H1 (cell line): Measurements from ENCODE around the gene DCUN1D3. TPM values are rescaled to one million over a fixed set of nuclear protein-coding genes. Genes with fewer than 3 reads are reported as not detected.

ENCODE experiments used
- CTCF ChIA-PET: fragments of 300-600 bp; sonication (Branson Sonifier 250); formaldehyde crosslinking; loops from one replicate; lab custom pipeline; 2021; ENCODE audit not compliant: partially characterized antibody; lab: Charles Lee
- POLR2A ChIA-PET: fragments of 300-600 bp; sonication (Branson Sonifier 250); formaldehyde crosslinking; loops from one replicate; lab custom pipeline; 2021; ENCODE audit warnings: inconsistent platforms; ENCODE audit not compliant: partially characterized antibody; lab: Charles Lee
- DNase-seq, 2 experiments: peaks; one replicate each; pipeline versions ENCODE4 v3.0.0 to v3.0.0-alpha.2; 2010 to 2022; ENCODE audit warnings: low spot score in 2 of 2, low read depth in 1 of 2, mixed read lengths in 1 of 2
- FAIRE-seq: peaks from 2 replicates; lab custom pipeline; 2011; peaks lifted over from hg19 to GRCh38; lab: Jason Lieb, UNC
- H2AFZ ChIP-seq: 2 replicates; pipeline ENCODE4 v1.8.1; 2012; ENCODE audit warnings: low read length, inconsistent platforms
- H2AK5ac ChIP-seq: 2 replicates; pipeline ENCODE4 v1.6.1; 2013; ENCODE audit warnings: low read depth, low read length
- H2BK120ac ChIP-seq: replicated peaks from 2 replicates; pipeline ENCODE3; 2013; ENCODE audit warnings: low read depth, low read length, inconsistent platforms
- H2BK12ac ChIP-seq: 2 replicates; pipeline ENCODE4 v1.6.1; 2013; ENCODE audit warnings: low read depth, low read length
- H2BK15ac ChIP-seq: 2 replicates; pipeline ENCODE4 v1.6.1; 2013; ENCODE audit warnings: low read length
- H2BK20ac ChIP-seq: 2 replicates; pipeline ENCODE4 v1.6.1; 2013; ENCODE audit warnings: low read length
- H2BK5ac ChIP-seq: 2 replicates; pipeline ENCODE4 v1.6.1; 2013; ENCODE audit warnings: low read depth, low read length
- H3K14ac ChIP-seq: 2 replicates; pipeline ENCODE4 v1.6.1; 2013; ENCODE audit warnings: inconsistent platforms; ENCODE audit not compliant: insufficient read length
- H3K18ac ChIP-seq: 2 replicates; pipeline ENCODE4 v1.6.1; 2013; ENCODE audit warnings: low read length; ENCODE audit errors: extremely low read depth
- H3K23ac ChIP-seq: 2 replicates; pipeline ENCODE4 v1.6.1; 2013; ENCODE audit warnings: inconsistent platforms; ENCODE audit not compliant: insufficient read length
- H3K23me2 ChIP-seq: 2 replicates; pipeline ENCODE4 v1.6.1; 2013; ENCODE audit warnings: low read depth, low read length
- H3K27ac ChIP-seq: 2 replicates; pipeline ENCODE4 v1.6.1; 2011; ENCODE audit warnings: low read depth, low read length, inconsistent platforms
- H3K27me3 ChIP-seq, 4 experiments: replicated peaks in 1 of 4; 1 replicate in 1 of 4; 2 replicates in 3 of 4; pipeline versions ENCODE4 v1.6.1 to v1.8.1; 2011 to 2013; ENCODE audit warnings: low read length in 3 of 4, mild to moderate bottlenecking in 3 of 4, inconsistent platforms in 2 of 4, mixed read lengths in 2 of 4, moderate library complexity in 1 of 4; ENCODE audit not compliant: control insufficient read depth in 3 of 4, insufficient read depth in 3 of 4; ENCODE audit errors: extremely low read depth in 1 of 4
- H3K36me3 ChIP-seq, 4 experiments: 2 replicates each; pipeline versions ENCODE4 v1.6.1 to v1.8.1; 2011 to 2013; ENCODE audit warnings: mild to moderate bottlenecking in 4 of 4, low read length in 3 of 4, moderate library complexity in 2 of 4, control low read depth in 1 of 4, inconsistent platforms in 1 of 4; ENCODE audit not compliant: insufficient read depth in 4 of 4, control insufficient read depth in 2 of 4
- H3K4ac ChIP-seq: replicated peaks from 2 replicates; pipeline ENCODE3; 2013; ENCODE audit warnings: low read length, low read depth, mixed read lengths, inconsistent platforms; ENCODE audit not compliant: insufficient read length
- H3K4me1 ChIP-seq, 4 experiments: replicated peaks in 1 of 4; 1 replicate in 1 of 4; 2 replicates in 3 of 4; pipeline versions ENCODE4 v1.6.1 to v1.8.1; 2011 to 2013; ENCODE audit warnings: low read length in 3 of 4, inconsistent platforms in 2 of 4, mixed read lengths in 1 of 4; ENCODE audit not compliant: insufficient read depth in 4 of 4, control insufficient read depth in 3 of 4
- H3K4me2 ChIP-seq, 2 experiments: 2 replicates each; pipeline versions ENCODE4 v1.6.1 to v1.8.1; 2011 to 2013; ENCODE audit warnings: low read depth in 2 of 2, low read length in 2 of 2, control low read depth in 1 of 2, inconsistent platforms in 1 of 2, mild to moderate bottlenecking in 1 of 2; ENCODE audit not compliant: insufficient read depth in 1 of 2
- H3K4me3 ChIP-seq, 4 experiments: fragments of 200-600, 300-600 bp in 1 of 4; sonication (generic), shearing (Covaris generic), sonication (Bioruptor Twin) in 1 of 4; 2 replicates each; pipeline versions ENCODE4 v1.5.1 to v1.8.1; 2011 to 2016; ENCODE audit warnings: low read length in 4 of 4, low read depth in 3 of 4, control low read depth in 2 of 4, inconsistent platforms in 2 of 4, mild to moderate bottlenecking in 2 of 4, mixed read lengths in 1 of 4, moderate library complexity in 1 of 4; ENCODE audit not compliant: insufficient read depth in 2 of 4; ENCODE audit errors: extremely low read depth in 1 of 4
- H3K56ac ChIP-seq: replicated peaks from 2 replicates; pipeline ENCODE3; 2013; ENCODE audit warnings: low read depth, mild to moderate bottlenecking, mixed read lengths, low read length, inconsistent platforms; ENCODE audit not compliant: insufficient read length
- H3K79me1 ChIP-seq: 2 replicates; pipeline ENCODE4 v1.6.1; 2013; ENCODE audit warnings: low read depth, low read length, control low read depth
- H3K79me2 ChIP-seq, 2 experiments: 2 replicates each; pipeline versions ENCODE4 v1.6.1 to v1.8.1; 2012 to 2013; ENCODE audit warnings: low read length in 2 of 2, mild to moderate bottlenecking in 2 of 2, inconsistent platforms in 1 of 2; ENCODE audit not compliant: insufficient read depth in 2 of 2, control insufficient read depth in 1 of 2
- H3K9ac ChIP-seq, 4 experiments: replicated peaks in 1 of 4; 1 replicate in 1 of 4; 2 replicates in 3 of 4; pipeline versions ENCODE4 v1.6.1 to v1.8.1; 2011 to 2013; ENCODE audit warnings: low read depth in 3 of 4, low read length in 3 of 4, control low read depth in 2 of 4, mild to moderate bottlenecking in 2 of 4, moderate library complexity in 2 of 4, inconsistent platforms in 1 of 4; ENCODE audit errors: extremely low read depth in 1 of 4
- H3K9me3 ChIP-seq, 2 experiments: 2 replicates each; pipeline versions ENCODE4 v1.6.1 to v1.8.1; 2012 to 2013; ENCODE audit warnings: mild to moderate bottlenecking in 2 of 2, moderate library complexity in 2 of 2, control low read depth in 1 of 2, inconsistent platforms in 1 of 2, low read depth in 1 of 2, low read length in 1 of 2, mixed read lengths in 1 of 2; ENCODE audit not compliant: insufficient read depth in 2 of 2
- H4K20me1 ChIP-seq, 2 experiments: replicated peaks in 1 of 2; 2 replicates each; pipeline versions ENCODE3 to v1.8.1; 2011 to 2013; ENCODE audit warnings: inconsistent platforms in 2 of 2, low read length in 2 of 2, mild to moderate bottlenecking in 1 of 2; ENCODE audit not compliant: insufficient read depth in 2 of 2, control insufficient read depth in 1 of 2
- H4K5ac ChIP-seq: 2 replicates; pipeline ENCODE4 v1.6.1; 2013; ENCODE audit warnings: low read length, low read depth, mixed read lengths, inconsistent platforms; ENCODE audit not compliant: insufficient read length
- H4K8ac ChIP-seq: 2 replicates; pipeline ENCODE4 v1.8.0; 2013; ENCODE audit warnings: mild to moderate bottlenecking, moderate library complexity, low read length, inconsistent platforms; ENCODE audit not compliant: insufficient read depth; ENCODE audit errors: extremely low read depth
- H4K91ac ChIP-seq: replicated peaks from 2 replicates; pipeline ENCODE3; 2013; ENCODE audit warnings: low read length, mixed read lengths, inconsistent platforms; ENCODE audit not compliant: insufficient read length
- CEBPB ChIP-seq: IDR thresholded peaks from 2 replicates; pipeline ENCODE4 v1.6.1; 2012; ENCODE audit warnings: low read depth, low read length
- FOSL1 ChIP-seq: IDR thresholded peaks from 2 replicates; pipeline ENCODE4 v1.6.1; 2011; ENCODE audit warnings: mild to moderate bottlenecking, low read depth, low read length, moderate library complexity; ENCODE audit not compliant: insufficient read depth
- GABPA ChIP-seq: IDR thresholded peaks from 2 replicates; pipeline ENCODE4 v1.6.1; 2011; ENCODE audit warnings: mild to moderate bottlenecking, low read length, moderate library complexity, borderline replicate concordance; ENCODE audit not compliant: insufficient read depth
- JUN ChIP-seq: IDR thresholded peaks from 2 replicates; pipeline ENCODE4 v1.6.1; 2011; ENCODE audit warnings: low read depth, mild to moderate bottlenecking, improper control_type of control experiment, low read length
- KDM4A ChIP-seq: IDR thresholded peaks from one replicate; pipeline ENCODE4 v1.7.1; 2012; ENCODE audit warnings: low read depth, mild to moderate bottlenecking, moderate library complexity, low read length, inconsistent platforms; ENCODE audit not compliant: severe bottlenecking
- POU5F1 ChIP-seq: IDR thresholded peaks from 2 replicates; pipeline ENCODE4 v1.6.1; 2011; ENCODE audit warnings: low read depth, mild to moderate bottlenecking, low read length, moderate library complexity
- RAD21 ChIP-seq, 2 experiments: IDR thresholded peaks in 1 of 2; conservative IDR thresholded peaks in 1 of 2; 2 replicates each; pipeline ENCODE4 v1.6.1; 2011; ENCODE audit warnings: low read depth in 2 of 2, low read length in 2 of 2, improper control_type of control experiment in 1 of 2, inconsistent platforms in 1 of 2, mild to moderate bottlenecking in 1 of 2, moderate library complexity in 1 of 2
- RBBP5 ChIP-seq: IDR thresholded peaks from 2 replicates; pipeline ENCODE4 v1.7.1; 2012; ENCODE audit warnings: low read depth, mild to moderate bottlenecking, inconsistent platforms, low read length, moderate library complexity, borderline replicate concordance
- SIN3A ChIP-seq, 2 experiments: IDR thresholded peaks in 1 of 2; conservative IDR thresholded peaks in 1 of 2; 2 replicates each; pipeline ENCODE4 v1.6.1; 2011 to 2012; ENCODE audit warnings: low read length in 2 of 2, improper control_type of control experiment in 1 of 2, low read depth in 1 of 2, mild to moderate bottlenecking in 1 of 2
- SUZ12 ChIP-seq: fragments of 200-600 bp; sonication (generic); IDR thresholded peaks from 2 replicates; pipeline ENCODE4 v1.6.1; 2012; ENCODE audit warnings: mild to moderate bottlenecking, inconsistent platforms, low read length, moderate library complexity, mixed read lengths
- TAF7 ChIP-seq: optimal IDR thresholded peaks from 2 replicates; pipeline ENCODE3; 2011; ENCODE audit warnings: low read depth, mild to moderate bottlenecking, inconsistent platforms, low read length, moderate library complexity, borderline replicate concordance
- TBP ChIP-seq: IDR thresholded peaks from 2 replicates; pipeline ENCODE4 v1.6.1; 2011; ENCODE audit warnings: low read depth, low read length, improper control_type of control experiment
- WGBS, 2 experiments: shearing (Covaris generic) in 1 of 2; methylation state at CpG; one replicate each; pipeline versions ENCODE4 v1.1.6 to v1.1.7; 2013 to 2015; ENCODE audit warnings: low lambda C conversion rate in 2 of 2, mixed read lengths in 2 of 2, inconsistent platforms in 1 of 2, low coverage in 1 of 2, missing lambda C conversion rate in 1 of 2; ENCODE audit not compliant: insufficient replicate concordance in 2 of 2, insufficient coverage in 1 of 2, insufficient read length in 1 of 2; ENCODE audit errors: extremely low coverage in 1 of 2, missing lambda C conversion rate in 1 of 2; 5-methylcytosine and 5-hydroxymethylcytosine counted together
- polyA plus RNA-seq, 7 experiments: library from polyadenylated mRNA; depleted of rRNA in 3 of 7; stranded (reverse) in 5 of 7; unstranded in 2 of 7; fragments of >200 nt in 5 of 7; fragments of 200-250 nt in 2 of 7; gene quantifications; 1 replicate in 5 of 7; 2 replicates in 1 of 7; 4 replicates in 1 of 7; pipeline versions ENCODE4 v1.2.1 to v1.2.3, GENCODE V29; 2011 to 2013; ENCODE audit warnings: missing spikeins in 2 of 7, mixed read lengths in 2 of 7
- total RNA-seq: library from RNA; stranded (reverse); fragmentation: NEBNext Ultra II Directional; extraction: Animal tissue kit (Norgen Biotek cat#: 25700); gene quantifications from 2 replicates; pipeline ENCODE4 v1.2.1, GENCODE V29; 2021
- TF ChIP-seq, protein P1 (sequence below): IDR thresholded peaks from 2 replicates; pipeline ENCODE4 v1.6.1; 2012; ENCODE audit warnings: inconsistent platforms

DCUN1D3 gene
- total and polyA plus RNA-seq, 2 of the 8 experiments (the other 6 are each of a cell fraction or from before 2014, with no cell fraction given) = 3.5 to 18.2 TPM

DNA sequence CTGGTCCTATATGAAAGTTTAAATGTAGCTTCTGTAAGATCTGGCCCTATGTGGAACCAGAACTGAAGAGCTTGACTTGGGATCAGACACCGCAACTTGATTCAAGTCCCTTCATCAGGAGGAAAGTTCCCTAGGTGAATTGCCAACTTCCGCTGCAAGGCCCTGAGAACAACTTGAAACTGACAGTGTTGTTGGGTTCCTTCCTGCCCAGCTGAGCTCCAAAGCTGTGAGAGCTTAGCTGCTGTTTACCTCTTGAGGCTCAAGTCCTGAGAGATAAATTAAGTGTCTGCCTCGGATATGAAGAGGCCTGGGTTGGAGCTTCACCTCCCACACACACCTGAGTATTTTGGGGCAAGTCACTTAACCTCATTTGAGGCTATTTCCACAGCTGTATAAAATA is 49.2 kb downstream of the DCUN1D3 start:
- no peak for FAIRE-seq
- Histone ChIP-seq H3K56ac (no peak overlapping the region), H2AFZ (no peak overlapping the region), H3K4ac (no peak overlapping the region), H3K9me3 (no peaks in the 10 kb centered on the region), H3K4me3 (no peak overlapping the region), H3K79me1 (no peaks in the 10 kb centered on the region), H3K4me2 (no peak overlapping the region), H3K23me2 (no peaks in the 10 kb centered on the region), H3K14ac (no peak overlapping the region), H4K5ac (no peak overlapping the region), H4K8ac (no peak overlapping the region), H4K91ac (no peak overlapping the region), H2BK20ac (no peak overlapping the region), H3K36me3 (peaks cover 0 to 8% (median under 1%) of the 10 kb centered on the region in 4 experiments; a peak in 4 of 8 replicates), H3K27ac (no peak overlapping the region), H2BK15ac (no peak overlapping the region), H3K79me2 (no peaks in the 10 kb centered on the region), H3K18ac (no peak overlapping the region), H3K27me3 (no peaks in the 10 kb centered on the region), H2AK5ac (no peak overlapping the region), H3K23ac (no peak overlapping the region), H3K4me1 (peaks cover 0 to 2% (median 0%) of the 10 kb centered on the region in 4 experiments; a peak in 1 of 7 replicates), H2BK5ac (no peak overlapping the region), H3K9ac (no peak overlapping the region), H4K20me1 (peaks cover 2% of the 10 kb centered on the region in 2 experiments), H2BK120ac (no peak overlapping the region), H2BK12ac (no peak overlapping the region)
- CTCF ChIA-PET = interaction anchor here (0.7 to 9.6 kb wide), 35 partner anchors 11 to 455 kb away, joined by 3 to 125 read pairs (median 5); partner anchors contain the start of gene DNAH3
- 90% methylated on average over 3 of the region's 3 CpGs; no CpG with 5 or more reads in 1 of the 2 experiments for WGBS, 2 experiments
- DNase-seq = no peak
- POLR2A ChIA-PET = no interaction called here
- TF ChIP-seq JUN = no peak
- no peak for TF ChIP-seq TBP
- TF ChIP-seq, protein P1, sequence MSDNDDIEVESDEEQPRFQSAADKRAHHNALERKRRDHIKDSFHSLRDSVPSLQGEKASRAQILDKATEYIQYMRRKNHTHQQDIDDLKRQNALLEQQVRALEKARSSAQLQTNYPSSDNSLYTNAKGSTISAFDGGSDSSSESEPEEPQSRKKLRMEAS = no peak
- TF ChIP-seq CEBPB = no peak
- no peak for TF ChIP-seq SUZ12
- no peak for TF ChIP-seq GABPA
- no peak for TF ChIP-seq SIN3A (conservative IDR thresholded peaks at IDR 0.05 in 1 of 2, IDR thresholded peaks at IDR 0.05 in 1 of 2; ENCODE audit: low read depth in 1 of 2, low read length in 2 of 2)
- no peak for TF ChIP-seq RBBP5
- TF ChIP-seq FOSL1 = no peak
- no peak for TF ChIP-seq KDM4A
- TF ChIP-seq RAD21 (IDR thresholded peaks at IDR 0.05 in 1 of 2, conservative IDR thresholded peaks at IDR 0.05 in 1 of 2; ENCODE audit: low read depth in 2 of 2, low read length in 2 of 2) = no peak
- TF ChIP-seq TAF7 = no peak
- TF ChIP-seq POU5F1 = no peak
